H1 (cell line): Measurements from ENCODE around the gene STEEP1. TPM values are rescaled to one million over a fixed set of nuclear protein-coding genes. Genes with fewer than 3 reads are reported as not detected.

Experiments used
- CTCF ChIA-PET: fragments of 300-600 bp; sonication (Branson Sonifier 250); formaldehyde crosslinking; loops from one replicate; lab custom pipeline; 2021; ENCODE audit not compliant: partially characterized antibody; lab: Charles Lee
- POLR2A ChIA-PET: fragments of 300-600 bp; sonication (Branson Sonifier 250); formaldehyde crosslinking; loops from one replicate; lab custom pipeline; 2021; ENCODE audit warnings: inconsistent platforms; ENCODE audit not compliant: partially characterized antibody; lab: Charles Lee
- DNase-seq, 2 experiments: peaks; one replicate each; pipeline versions ENCODE4 v3.0.0 to v3.0.0-alpha.2; 2010 to 2022; ENCODE audit warnings: low spot score in 2 of 2, low read depth in 1 of 2, mixed read lengths in 1 of 2
- FAIRE-seq: peaks from 2 replicates; lab custom pipeline; 2011; peaks lifted over from hg19 to GRCh38; lab: Jason Lieb, UNC
- H2AFZ ChIP-seq: 2 replicates; pipeline ENCODE4 v1.8.1; 2012; ENCODE audit warnings: low read length, inconsistent platforms
- H2AK5ac ChIP-seq: 2 replicates; pipeline ENCODE4 v1.6.1; 2013; ENCODE audit warnings: low read depth, low read length
- H2BK120ac ChIP-seq: replicated peaks from 2 replicates; pipeline ENCODE3; 2013; ENCODE audit warnings: low read depth, low read length, inconsistent platforms
- H2BK12ac ChIP-seq: 2 replicates; pipeline ENCODE4 v1.6.1; 2013; ENCODE audit warnings: low read depth, low read length
- H2BK15ac ChIP-seq: 2 replicates; pipeline ENCODE4 v1.6.1; 2013; ENCODE audit warnings: low read length
- H2BK20ac ChIP-seq: 2 replicates; pipeline ENCODE4 v1.6.1; 2013; ENCODE audit warnings: low read length
- H2BK5ac ChIP-seq: 2 replicates; pipeline ENCODE4 v1.6.1; 2013; ENCODE audit warnings: low read depth, low read length
- H3K14ac ChIP-seq: 2 replicates; pipeline ENCODE4 v1.6.1; 2013; ENCODE audit warnings: inconsistent platforms; ENCODE audit not compliant: insufficient read length
- H3K18ac ChIP-seq: 2 replicates; pipeline ENCODE4 v1.6.1; 2013; ENCODE audit warnings: low read length; ENCODE audit errors: extremely low read depth
- H3K23ac ChIP-seq: 2 replicates; pipeline ENCODE4 v1.6.1; 2013; ENCODE audit warnings: inconsistent platforms; ENCODE audit not compliant: insufficient read length
- H3K23me2 ChIP-seq: 2 replicates; pipeline ENCODE4 v1.6.1; 2013; ENCODE audit warnings: low read depth, low read length
- H3K27ac ChIP-seq: 2 replicates; pipeline ENCODE4 v1.6.1; 2011; ENCODE audit warnings: low read depth, low read length, inconsistent platforms
- H3K27me3 ChIP-seq, 4 experiments: replicated peaks in 1 of 4; 1 replicate in 1 of 4; 2 replicates in 3 of 4; pipeline versions ENCODE4 v1.6.1 to v1.8.1; 2011 to 2013; ENCODE audit warnings: low read length in 3 of 4, mild to moderate bottlenecking in 3 of 4, inconsistent platforms in 2 of 4, mixed read lengths in 2 of 4, moderate library complexity in 1 of 4; ENCODE audit not compliant: control insufficient read depth in 3 of 4, insufficient read depth in 3 of 4; ENCODE audit errors: extremely low read depth in 1 of 4
- H3K36me3 ChIP-seq, 4 experiments: 2 replicates each; pipeline versions ENCODE4 v1.6.1 to v1.8.1; 2011 to 2013; ENCODE audit warnings: mild to moderate bottlenecking in 4 of 4, low read length in 3 of 4, moderate library complexity in 2 of 4, control low read depth in 1 of 4, inconsistent platforms in 1 of 4; ENCODE audit not compliant: insufficient read depth in 4 of 4, control insufficient read depth in 2 of 4
- H3K4ac ChIP-seq: replicated peaks from 2 replicates; pipeline ENCODE3; 2013; ENCODE audit warnings: low read length, low read depth, mixed read lengths, inconsistent platforms; ENCODE audit not compliant: insufficient read length
- H3K4me1 ChIP-seq, 4 experiments: replicated peaks in 1 of 4; 1 replicate in 1 of 4; 2 replicates in 3 of 4; pipeline versions ENCODE4 v1.6.1 to v1.8.1; 2011 to 2013; ENCODE audit warnings: low read length in 3 of 4, inconsistent platforms in 2 of 4, mixed read lengths in 1 of 4; ENCODE audit not compliant: insufficient read depth in 4 of 4, control insufficient read depth in 3 of 4
- H3K4me2 ChIP-seq, 2 experiments: 2 replicates each; pipeline versions ENCODE4 v1.6.1 to v1.8.1; 2011 to 2013; ENCODE audit warnings: low read depth in 2 of 2, low read length in 2 of 2, control low read depth in 1 of 2, inconsistent platforms in 1 of 2, mild to moderate bottlenecking in 1 of 2; ENCODE audit not compliant: insufficient read depth in 1 of 2
- H3K4me3 ChIP-seq, 4 experiments: fragments of 200-600, 300-600 bp in 1 of 4; sonication (generic), shearing (Covaris generic), sonication (Bioruptor Twin) in 1 of 4; 2 replicates each; pipeline versions ENCODE4 v1.5.1 to v1.8.1; 2011 to 2016; ENCODE audit warnings: low read length in 4 of 4, low read depth in 3 of 4, control low read depth in 2 of 4, inconsistent platforms in 2 of 4, mild to moderate bottlenecking in 2 of 4, mixed read lengths in 1 of 4, moderate library complexity in 1 of 4; ENCODE audit not compliant: insufficient read depth in 2 of 4; ENCODE audit errors: extremely low read depth in 1 of 4
- H3K56ac ChIP-seq: replicated peaks from 2 replicates; pipeline ENCODE3; 2013; ENCODE audit warnings: low read depth, mild to moderate bottlenecking, mixed read lengths, low read length, inconsistent platforms; ENCODE audit not compliant: insufficient read length
- H3K79me1 ChIP-seq: 2 replicates; pipeline ENCODE4 v1.6.1; 2013; ENCODE audit warnings: low read depth, low read length, control low read depth
- H3K79me2 ChIP-seq, 2 experiments: 2 replicates each; pipeline versions ENCODE4 v1.6.1 to v1.8.1; 2012 to 2013; ENCODE audit warnings: low read length in 2 of 2, mild to moderate bottlenecking in 2 of 2, inconsistent platforms in 1 of 2; ENCODE audit not compliant: insufficient read depth in 2 of 2, control insufficient read depth in 1 of 2
- H3K9ac ChIP-seq, 4 experiments: replicated peaks in 1 of 4; 1 replicate in 1 of 4; 2 replicates in 3 of 4; pipeline versions ENCODE4 v1.6.1 to v1.8.1; 2011 to 2013; ENCODE audit warnings: low read depth in 3 of 4, low read length in 3 of 4, control low read depth in 2 of 4, mild to moderate bottlenecking in 2 of 4, moderate library complexity in 2 of 4, inconsistent platforms in 1 of 4; ENCODE audit errors: extremely low read depth in 1 of 4
- H3K9me3 ChIP-seq, 2 experiments: 2 replicates each; pipeline versions ENCODE4 v1.6.1 to v1.8.1; 2012 to 2013; ENCODE audit warnings: mild to moderate bottlenecking in 2 of 2, moderate library complexity in 2 of 2, control low read depth in 1 of 2, inconsistent platforms in 1 of 2, low read depth in 1 of 2, low read length in 1 of 2, mixed read lengths in 1 of 2; ENCODE audit not compliant: insufficient read depth in 2 of 2
- H4K20me1 ChIP-seq, 2 experiments: replicated peaks in 1 of 2; 2 replicates each; pipeline versions ENCODE3 to v1.8.1; 2011 to 2013; ENCODE audit warnings: inconsistent platforms in 2 of 2, low read length in 2 of 2, mild to moderate bottlenecking in 1 of 2; ENCODE audit not compliant: insufficient read depth in 2 of 2, control insufficient read depth in 1 of 2
- H4K5ac ChIP-seq: 2 replicates; pipeline ENCODE4 v1.6.1; 2013; ENCODE audit warnings: low read length, low read depth, mixed read lengths, inconsistent platforms; ENCODE audit not compliant: insufficient read length
- H4K8ac ChIP-seq: 2 replicates; pipeline ENCODE4 v1.8.0; 2013; ENCODE audit warnings: mild to moderate bottlenecking, moderate library complexity, low read length, inconsistent platforms; ENCODE audit not compliant: insufficient read depth; ENCODE audit errors: extremely low read depth
- H4K91ac ChIP-seq: replicated peaks from 2 replicates; pipeline ENCODE3; 2013; ENCODE audit warnings: low read length, mixed read lengths, inconsistent platforms; ENCODE audit not compliant: insufficient read length
- CBX5 ChIP-seq: fragments of 300-800, 300-1000 bp; sonication (generic); IDR thresholded peaks from 2 replicates; pipeline ENCODE4 v1.7.1; 2016; ENCODE audit warnings: antibody characterized with exemption, low read length, low read depth
- CHD1 ChIP-seq: IDR thresholded peaks from 2 replicates; pipeline ENCODE4 v1.6.1; 2012; ENCODE audit warnings: low read depth, low read length, improper control_type of control experiment
- CHD2 ChIP-seq: IDR thresholded peaks from 2 replicates; pipeline ENCODE4 v1.6.1; 2012; ENCODE audit warnings: low read length, improper control_type of control experiment
- EGR1 ChIP-seq: IDR thresholded peaks from 2 replicates; pipeline ENCODE4 v1.6.1; 2011; ENCODE audit warnings: low read depth, low read length, borderline replicate concordance
- KDM4A ChIP-seq: IDR thresholded peaks from one replicate; pipeline ENCODE4 v1.7.1; 2012; ENCODE audit warnings: low read depth, mild to moderate bottlenecking, moderate library complexity, low read length, inconsistent platforms; ENCODE audit not compliant: severe bottlenecking
- KDM5A ChIP-seq: fragments of 200-600 bp; IDR thresholded peaks from 2 replicates; pipeline ENCODE4 v1.7.1; 2012; ENCODE audit warnings: mild to moderate bottlenecking, low read length, inconsistent platforms, mixed read lengths
- MAFK ChIP-seq: IDR thresholded peaks from 2 replicates; pipeline ENCODE4 v1.6.1; 2012; ENCODE audit warnings: low read depth, mild to moderate bottlenecking, improper control_type of control experiment, low read length
- NANOG ChIP-seq: IDR thresholded peaks from 2 replicates; pipeline ENCODE4 v1.6.1; 2011; ENCODE audit warnings: low read length, low read depth, mild to moderate bottlenecking, inconsistent platforms; ENCODE audit not compliant: insufficient read depth, poor library complexity, severe bottlenecking
- NRF1 ChIP-seq: IDR thresholded peaks from 2 replicates; pipeline ENCODE4 v1.6.1; 2011; ENCODE audit warnings: mild to moderate bottlenecking, low read depth, low read length, improper control_type of control experiment
- SP2 ChIP-seq: IDR thresholded peaks from 2 replicates; pipeline ENCODE4 v1.6.1; 2012; ENCODE audit warnings: mild to moderate bottlenecking, low read length, inconsistent platforms
- YY1 ChIP-seq: IDR thresholded peaks from 2 replicates; pipeline ENCODE4 v1.6.1; 2011; ENCODE audit warnings: low read depth, mild to moderate bottlenecking, low read length
- WGBS, 2 experiments: shearing (Covaris generic) in 1 of 2; methylation state at CpG; one replicate each; pipeline versions ENCODE4 v1.1.6 to v1.1.7; 2013 to 2015; ENCODE audit warnings: low lambda C conversion rate in 2 of 2, mixed read lengths in 2 of 2, inconsistent platforms in 1 of 2, low coverage in 1 of 2, missing lambda C conversion rate in 1 of 2; ENCODE audit not compliant: insufficient replicate concordance in 2 of 2, insufficient coverage in 1 of 2, insufficient read length in 1 of 2; ENCODE audit errors: extremely low coverage in 1 of 2, missing lambda C conversion rate in 1 of 2; 5-methylcytosine and 5-hydroxymethylcytosine counted together
- polyA plus RNA-seq, 7 experiments: library from polyadenylated mRNA; depleted of rRNA in 3 of 7; stranded (reverse) in 5 of 7; unstranded in 2 of 7; fragments of >200 nt in 5 of 7; fragments of 200-250 nt in 2 of 7; gene quantifications; 1 replicate in 5 of 7; 2 replicates in 1 of 7; 4 replicates in 1 of 7; pipeline versions ENCODE4 v1.2.1 to v1.2.3, GENCODE V29; 2011 to 2013; ENCODE audit warnings: missing spikeins in 2 of 7, mixed read lengths in 2 of 7
- total RNA-seq: library from RNA; stranded (reverse); fragmentation: NEBNext Ultra II Directional; extraction: Animal tissue kit (Norgen Biotek cat#: 25700); gene quantifications from 2 replicates; pipeline ENCODE4 v1.2.1, GENCODE V29; 2021

The STEEP1 gene
- total and polyA plus RNA-seq, 2 of the 8 experiments (the other 6 are each of a cell fraction or from before 2014, with no cell fraction given) = 9.2 to 29.7 TPM

GRCh38 chrX:119529345-119530276, 35.6 kb downstream of the STEEP1 start:
- no peak overlapping the region for H4K8ac ChIP-seq
- TF ChIP-seq NRF1 (no peak), SP2 (no peak), KDM5A (no peak), CBX5 (no peak), NANOG (no peak), CHD1 (no peak), MAFK (no peak), EGR1 (no peak), YY1 (no peak), KDM4A (no peak), CHD2 (no peak)

More at GRCh38 chrX:119529345-119530276, 35.6 kb downstream of the STEEP1 start:
- FAIRE-seq = no peak
- H3K18ac ChIP-seq = no peak overlapping the region
- H3K4me1 ChIP-seq = no peaks in the 10 kb centered on the region
- no peaks in the 10 kb centered on the region for H4K20me1 ChIP-seq
- H2BK120ac ChIP-seq = no peak overlapping the region
- H3K56ac ChIP-seq = no peak overlapping the region
- DNase-seq = no peak
- H3K9ac ChIP-seq = no peak overlapping the region
- H4K5ac ChIP-seq = no peak overlapping the region
- H2AK5ac ChIP-seq = no peak overlapping the region
- no peak overlapping the region for H2BK5ac ChIP-seq
- WGBS, 2 experiments = 80% methylated on average over 3 of the region's 9 CpGs; no CpG with 5 or more reads in 1 of the 2 experiments
- no peak overlapping the region for H3K4me3 ChIP-seq
- H2BK15ac ChIP-seq = no peak overlapping the region
- H3K14ac ChIP-seq = no peak overlapping the region
- CTCF ChIA-PET = interaction anchor here (1.0 to 1.1 kb wide), 2 partner anchors 13 to 16 kb away, joined by 5 to 7 read pairs; no protein-coding TSS in a partner anchor
- no peak overlapping the region for H3K4me2 ChIP-seq
- H3K79me2 ChIP-seq = no peaks in the 10 kb centered on the region
- no peak overlapping the region for H3K4ac ChIP-seq
- POLR2A ChIA-PET = interaction anchor here (1.0 kb wide), 1 partner anchor 80 kb away, joined by 3 read pairs; no protein-coding TSS in a partner anchor
- no peaks in the 10 kb centered on the region for H3K23me2 ChIP-seq
- H3K79me1 ChIP-seq = no peaks in the 10 kb centered on the region
- no peak overlapping the region for H3K23ac ChIP-seq
- no peaks in the 10 kb centered on the region for H3K27me3 ChIP-seq
- no peak overlapping the region for H2BK12ac ChIP-seq
- H3K9me3 ChIP-seq = no peaks in the 10 kb centered on the region
- no peak overlapping the region for H4K91ac ChIP-seq
- no peak overlapping the region for H2AFZ ChIP-seq
- H3K36me3 ChIP-seq = no peaks in the 10 kb centered on the region
- H2BK20ac ChIP-seq = no peak overlapping the region
- H3K27ac ChIP-seq = no peak overlapping the region
